ENCODE results near the gene ZNRF4. TPM values are rescaled to one million over a fixed set of nuclear protein-coding genes. Genes with fewer than 3 reads are reported as not detected.

Gene ZNRF4
- total and polyA plus RNA-seq, 2 donors = not detected

- peaks cover 0 to 12% of the 10 kb centered on the region in 2 donors for H3K27me3 ChIP-seq (ENCODE audit: control insufficient read depth in 2 of 2, insufficient read depth in 1 of 2, low read length in 1 of 2)
- H3K4me1 ChIP-seq (ENCODE audit: control insufficient read depth in 2 of 2, insufficient read depth in 2 of 2, low read length in 2 of 2) = no peaks in the 10 kb centered on the region
- H3K36me3 ChIP-seq (ENCODE audit: control insufficient read depth in 2 of 2, insufficient read depth in 2 of 2, low read length in 1 of 2) = no peaks in the 10 kb centered on the region
- H3K27ac ChIP-seq (ENCODE audit: low read depth in 1 of 2, low read length in 1 of 2) = no peak overlapping the region
- no peak for DNase-seq (ENCODE audit: low read depth in 6 of 9, low spot score in 9 of 9)
- 53% methylated on average over 1 of the region's 1 CpG for WGBS
- H3K4me3 ChIP-seq (ENCODE audit: low read length in 2 of 2) = no peak overlapping the region
- peaks cover 0 to 29% of the 10 kb centered on the region in 2 donors for H3K9me3 ChIP-seq (ENCODE audit: control insufficient read depth in 2 of 2, insufficient read depth in 1 of 2, low read length in 1 of 2)
These were observed 48.4 kb downstream of the ZNRF4 start for GRCh38 chr19:5503598-5503997.

GRCh38 chr19:5504114-5504513, 48.9 kb downstream of the ZNRF4 start:
- H3K27ac ChIP-seq (ENCODE audit: low read depth in 1 of 2, low read length in 1 of 2) = no peak overlapping the region
- no peaks in the 10 kb centered on the region for H3K4me1 ChIP-seq (ENCODE audit: control insufficient read depth in 2 of 2, insufficient read depth in 2 of 2, low read length in 2 of 2)
- no peaks in the 10 kb centered on the region for H3K36me3 ChIP-seq (ENCODE audit: control insufficient read depth in 2 of 2, insufficient read depth in 2 of 2, low read length in 1 of 2)
- no peak for DNase-seq (ENCODE audit: low read depth in 6 of 9, low spot score in 9 of 9)
- no peak overlapping the region for H3K4me3 ChIP-seq (ENCODE audit: low read length in 2 of 2)
- peaks cover 0 to 8% of the 10 kb centered on the region in 2 donors for H3K27me3 ChIP-seq (ENCODE audit: control insufficient read depth in 2 of 2, insufficient read depth in 1 of 2, low read length in 1 of 2)
- peaks cover 0 to 29% of the 10 kb centered on the region in 2 donors for H3K9me3 ChIP-seq (ENCODE audit: control insufficient read depth in 2 of 2, insufficient read depth in 1 of 2, low read length in 1 of 2)
- 65% methylated on average over 2 of the region's 2 CpGs for WGBS

Other genes with a start within 250 kb of the ZNRF4 start
- 8.5 TPM for gene PTPRS, start 114.6 kb upstream of the ZNRF4 start, total RNA-seq
- 4.7 TPM for gene PTPRS, start 114.6 kb upstream of the ZNRF4 start, polyA plus RNA-seq
- 0.19 TPM for gene TINCR, start 112.5 kb downstream of the ZNRF4 start, total RNA-seq
- 0.71 TPM for gene TINCR, start 112.5 kb downstream of the ZNRF4 start, polyA plus RNA-seq
- gene SAFB2, start 167.4 kb downstream of the ZNRF4 start, total RNA-seq = 22.2 TPM
- 60.6 TPM for gene SAFB2, start 167.4 kb downstream of the ZNRF4 start, polyA plus RNA-seq
- gene SAFB, start 167.7 kb downstream of the ZNRF4 start, total RNA-seq = 32.6 TPM
- gene SAFB, start 167.7 kb downstream of the ZNRF4 start, polyA plus RNA-seq = 73.3 TPM
- 70.5 TPM for gene MICOS13, start 225.1 kb downstream of the ZNRF4 start, total RNA-seq
- 67.6 TPM for gene MICOS13, start 225.1 kb downstream of the ZNRF4 start, polyA plus RNA-seq
- gene HSD11B1L, start 225.6 kb downstream of the ZNRF4 start, total RNA-seq = 4.6 TPM
- gene HSD11B1L, start 225.6 kb downstream of the ZNRF4 start, polyA plus RNA-seq = 6.5 TPM
- gene RPL36, start 234.9 kb downstream of the ZNRF4 start, total RNA-seq = 1,127 TPM
- gene RPL36, start 234.9 kb downstream of the ZNRF4 start, polyA plus RNA-seq = 1,924 TPM

Data from thymus (tissue), 11 donors.